CD4-positive, alpha-beta T cell treated with Interleukin-10 for 1 hour (primary cell): ENCODE measurements around the gene SLC25A28.

ENCODE experiments used
- DNase-seq: peaks from one replicate; pipeline ENCODE4 v3.0.0-alpha.2; 2020

SLC25A28 gene

GRCh38 chr10:99579971-99580370 lies 40.3 kb downstream of the SLC25A28 start:
- no peak for DNase-seq

GRCh38 chr10:99573790-99574189 lies 46.4 kb downstream of the SLC25A28 start:
- DNase-seq, result no peak

GRCh38 chr10:99571816-99572215 lies 48.4 kb downstream of the SLC25A28 start:
- DNase-seq, result no peak

GRCh38 chr10:99569961-99570360 lies 50.3 kb downstream of the SLC25A28 start:
- no peak for DNase-seq

GRCh38 chr10:99569253-99569939 lies 50.8 kb downstream of the SLC25A28 start:
- no peak for DNase-seq

- no peak for DNase-seq
Measured at GRCh38 chr10:99565166-99565565, 55.1 kb downstream of the SLC25A28 start.

GRCh38 chr10:99564361-99564760 lies 55.9 kb downstream of the SLC25A28 start:
- DNase-seq, result no peak

GRCh38 chr10:99562631-99563030 lies 57.6 kb downstream of the SLC25A28 start:
- DNase-seq, result no peak
